ENCODE data around the gene C14orf180.

The C14orf180 gene

DNA sequence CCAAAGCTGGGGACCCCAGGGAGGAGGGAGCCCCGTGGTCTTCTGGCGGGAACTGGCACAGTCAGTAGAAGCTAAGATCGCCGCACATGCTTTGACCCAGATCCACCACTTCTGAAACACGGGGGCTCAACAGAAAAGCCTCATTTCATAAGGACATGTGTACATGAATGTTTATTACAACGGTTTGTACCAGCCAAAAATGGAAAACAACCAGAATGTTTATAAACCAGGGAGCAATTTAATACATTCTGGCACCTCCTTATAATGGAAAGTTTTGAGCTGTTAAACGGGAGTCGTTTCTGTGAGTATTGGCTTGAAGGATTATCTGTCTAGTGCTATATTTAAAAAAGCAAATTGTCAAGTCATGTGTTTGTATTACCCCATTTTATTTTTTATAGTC lies 32.3 kb downstream of the C14orf180 start:
- no peak for TF ChIP-seq ZFX (IDR thresholded peaks at IDR 0.05)
- TF ChIP-seq, protein P1, sequence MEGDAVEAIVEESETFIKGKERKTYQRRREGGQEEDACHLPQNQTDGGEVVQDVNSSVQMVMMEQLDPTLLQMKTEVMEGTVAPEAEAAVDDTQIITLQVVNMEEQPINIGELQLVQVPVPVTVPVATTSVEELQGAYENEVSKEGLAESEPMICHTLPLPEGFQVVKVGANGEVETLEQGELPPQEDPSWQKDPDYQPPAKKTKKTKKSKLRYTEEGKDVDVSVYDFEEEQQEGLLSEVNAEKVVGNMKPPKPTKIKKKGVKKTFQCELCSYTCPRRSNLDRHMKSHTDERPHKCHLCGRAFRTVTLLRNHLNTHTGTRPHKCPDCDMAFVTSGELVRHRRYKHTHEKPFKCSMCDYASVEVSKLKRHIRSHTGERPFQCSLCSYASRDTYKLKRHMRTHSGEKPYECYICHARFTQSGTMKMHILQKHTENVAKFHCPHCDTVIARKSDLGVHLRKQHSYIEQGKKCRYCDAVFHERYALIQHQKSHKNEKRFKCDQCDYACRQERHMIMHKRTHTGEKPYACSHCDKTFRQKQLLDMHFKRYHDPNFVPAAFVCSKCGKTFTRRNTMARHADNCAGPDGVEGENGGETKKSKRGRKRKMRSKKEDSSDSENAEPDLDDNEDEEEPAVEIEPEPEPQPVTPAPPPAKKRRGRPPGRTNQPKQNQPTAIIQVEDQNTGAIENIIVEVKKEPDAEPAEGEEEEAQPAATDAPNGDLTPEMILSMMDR (conservative IDR thresholded peaks at IDR 0.05) = no peak
- H3K27ac ChIP-seq = no peak overlapping the region

DNA sequence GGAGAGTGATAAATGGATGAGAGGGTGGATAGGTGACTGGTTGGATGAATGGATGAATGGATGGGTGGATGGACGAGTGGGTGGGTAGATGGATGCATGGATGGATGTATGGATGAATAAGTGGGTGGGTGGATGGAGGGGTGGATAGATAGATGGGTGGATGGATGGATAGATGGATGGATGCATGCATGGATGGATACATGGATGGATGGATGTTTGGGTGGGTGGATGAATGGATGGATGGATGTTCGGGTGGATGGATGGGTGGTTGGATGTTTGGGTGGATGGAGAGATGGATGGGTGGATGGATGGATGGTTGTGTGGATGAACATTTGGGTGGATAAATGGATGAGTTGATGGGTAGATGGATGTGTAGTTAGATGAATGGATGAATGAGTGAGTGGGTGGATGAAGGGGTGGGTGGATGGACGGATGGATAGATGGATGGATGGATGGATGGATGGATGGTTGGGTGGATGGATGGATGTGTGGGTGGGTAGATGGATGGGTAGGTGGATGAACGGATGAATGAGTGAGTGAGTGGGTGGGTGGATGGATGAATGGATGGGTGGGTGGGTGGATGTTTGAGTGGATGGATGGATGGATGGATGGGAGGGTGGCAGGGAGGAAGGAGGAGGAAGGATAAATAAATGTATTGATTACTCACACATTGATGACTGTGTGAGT lies 34.7 kb downstream of the C14orf180 start:
- no peak overlapping the region for H3K27ac ChIP-seq
- TF ChIP-seq, protein P1 (conservative IDR thresholded peaks at IDR 0.05) = no peak
- no peak for TF ChIP-seq ZFX (IDR thresholded peaks at IDR 0.05)

DNA sequence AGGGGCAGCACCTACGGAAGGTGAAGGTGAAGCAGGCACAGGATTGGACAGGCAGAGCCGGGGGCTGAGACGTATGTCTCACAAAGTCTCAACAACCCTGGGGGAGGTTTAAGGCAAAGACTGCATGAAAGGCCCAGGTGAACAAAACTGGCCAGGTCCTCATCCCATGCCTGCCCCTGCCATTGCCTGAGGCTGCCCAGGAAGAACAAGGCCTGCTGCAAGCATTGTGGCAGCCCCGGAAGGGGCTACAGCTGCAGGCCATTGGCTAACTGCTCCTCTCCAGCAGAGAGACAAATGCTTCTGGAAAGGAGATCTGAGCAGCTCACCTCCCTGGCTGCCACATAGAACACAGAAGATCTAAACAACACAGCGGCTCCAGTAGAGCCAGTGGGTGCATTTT lies 45.4 kb downstream of the C14orf180 start:
- H3K27ac ChIP-seq = no peak overlapping the region
- no peak for TF ChIP-seq ZFX (IDR thresholded peaks at IDR 0.05)
- TF ChIP-seq, protein P1 (conservative IDR thresholded peaks at IDR 0.05) = no peak

DNA sequence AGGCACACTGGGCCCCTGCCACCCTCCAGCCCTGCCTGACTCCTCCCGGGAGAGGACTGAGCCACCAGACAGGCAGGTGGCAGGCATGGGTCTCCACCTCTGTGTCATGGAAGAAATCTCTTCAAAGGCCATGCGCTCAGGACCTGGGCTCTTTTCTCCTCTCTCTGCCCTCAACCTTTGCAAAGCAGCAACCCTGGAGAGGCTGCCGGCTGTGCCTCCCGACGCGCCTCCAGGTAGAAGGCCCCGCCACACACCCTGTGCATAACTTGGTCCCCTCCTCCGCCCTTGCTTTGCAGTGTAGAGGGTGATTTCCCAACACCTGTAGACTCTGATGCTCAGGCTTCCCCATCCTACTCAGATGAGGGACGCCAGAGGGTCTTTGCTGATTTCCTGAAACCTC lies 53.2 kb downstream of the C14orf180 start:
- no peak overlapping the region for H3K27ac ChIP-seq
- TF ChIP-seq, protein P1 (conservative IDR thresholded peaks at IDR 0.05) = no peak
- no peak for TF ChIP-seq ZFX (IDR thresholded peaks at IDR 0.05)

DNA sequence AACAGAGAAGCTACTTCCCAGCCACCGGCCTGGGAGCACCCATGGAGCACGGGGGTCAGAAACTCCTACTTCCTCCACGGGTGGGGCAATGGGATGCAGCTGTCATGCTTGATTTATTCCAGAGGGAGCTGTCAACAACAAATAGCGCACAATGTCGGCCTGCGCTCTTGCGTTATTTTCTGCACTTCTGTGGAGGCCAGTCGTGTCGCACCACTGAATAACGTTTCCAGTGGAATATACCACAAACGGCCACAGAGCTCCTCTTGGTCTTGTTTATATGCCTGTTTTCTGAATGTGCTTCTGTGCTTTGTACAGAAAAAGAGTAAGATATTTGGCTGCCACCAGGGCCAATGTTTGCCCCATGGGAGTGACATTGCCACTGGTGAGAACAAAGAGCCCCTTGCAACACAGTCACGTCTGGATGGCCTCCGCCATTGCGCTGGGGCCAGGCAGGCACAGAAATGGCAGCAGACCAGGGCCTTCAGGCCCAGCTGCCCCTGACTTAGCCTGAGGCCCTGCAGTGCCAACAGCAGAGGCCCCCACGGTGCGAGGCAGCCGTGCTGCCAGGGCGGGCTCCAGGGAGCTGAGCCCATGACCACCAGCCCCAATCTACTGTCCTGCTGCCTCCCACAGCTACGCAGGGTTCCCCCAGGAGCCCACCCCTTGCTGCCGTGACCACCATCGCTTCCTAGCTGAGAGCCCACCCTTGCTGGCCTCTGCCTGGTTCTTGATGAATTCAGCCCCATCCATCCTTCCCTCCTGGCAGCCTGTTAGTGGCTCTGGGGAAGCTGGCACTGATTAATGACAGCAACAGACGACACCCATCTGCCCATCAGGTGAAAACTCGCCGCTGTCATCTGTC lies 53.9 kb downstream of the C14orf180 start:
- no peak overlapping the region for H3K27ac ChIP-seq
- TF ChIP-seq ZFX (IDR thresholded peaks at IDR 0.05) = no peak
- TF ChIP-seq, protein P1 (conservative IDR thresholded peaks at IDR 0.05) = no peak

DNA sequence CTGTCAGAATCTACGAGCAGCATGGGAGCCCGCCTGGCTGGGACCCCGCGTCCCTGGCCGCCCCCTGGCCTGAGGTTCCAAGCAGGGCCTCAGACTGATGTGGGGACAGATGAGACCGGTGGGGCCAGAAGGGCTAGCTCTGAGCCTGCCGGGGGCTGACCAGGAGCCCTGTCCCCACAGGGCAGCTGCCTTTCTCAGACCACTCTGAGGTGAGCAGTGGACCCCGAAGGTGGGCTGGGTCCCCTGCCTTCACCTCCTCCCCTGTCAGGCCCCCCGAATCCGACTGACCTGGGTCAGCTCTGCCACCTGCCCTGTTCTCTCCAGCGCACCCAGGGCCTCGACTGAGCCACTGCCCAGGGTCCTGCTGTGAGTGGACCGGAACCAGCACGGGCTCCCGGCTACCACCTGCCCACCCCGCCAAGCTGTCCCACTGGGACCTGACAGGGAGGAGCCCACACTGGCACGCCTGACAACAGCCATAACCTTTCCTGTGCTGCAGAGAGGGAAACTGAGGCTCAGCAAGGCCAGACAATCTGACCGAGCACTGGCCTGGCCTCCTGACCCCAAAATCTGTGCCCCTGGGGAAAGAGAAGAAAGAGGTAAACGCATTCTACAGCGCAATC lies 54.7 kb downstream of the C14orf180 start:
- H3K27ac ChIP-seq = no peak overlapping the region
- TF ChIP-seq, protein P1 (conservative IDR thresholded peaks at IDR 0.05) = no peak
- no peak for TF ChIP-seq ZFX (IDR thresholded peaks at IDR 0.05)
